GM23338 (cell line): ENCODE data around the gene VWC2. TPM values are rescaled to one million over a fixed set of nuclear protein-coding genes. Genes with fewer than 3 reads are reported as not detected.

Experiments
- ATAC-seq: fragments of 200-7000 bp; cut with Tn5 transposase; 3 replicates; pipeline ENCODE4 v1.9.1; 2020
- DNase-seq: peaks from one replicate; pipeline ENCODE4 v3.0.0-alpha.2; 2015; ENCODE audit warnings: low spot score
- H2AFZ ChIP-seq: fragments of 200-600 bp; sonication (generic); 2 replicates; pipeline ENCODE4 v1.8.0; 2016; ENCODE audit warnings: antibody characterized with exemption, mild to moderate bottlenecking, moderate library complexity
- H3F3A ChIP-seq: fragments of 200-600 bp; sonication (generic); replicated peaks from 2 replicates; pipeline ENCODE4 v1.8.0; 2017; ENCODE audit warnings: antibody characterized with exemption, mixed run types, low read depth
- H3K27ac ChIP-seq: fragments of 200-600 bp; sonication (generic); 2 replicates; pipeline ENCODE4 v1.6.1; 2016; ENCODE audit warnings: low read depth
- H3K27me3 ChIP-seq: fragments of 200-600 bp; sonication (generic); 2 replicates; pipeline ENCODE4 v1.8.0; 2016; ENCODE audit warnings: mild to moderate bottlenecking, mixed run types, moderate library complexity; ENCODE audit not compliant: insufficient read depth
- H3K36me3 ChIP-seq: fragments of 200-600 bp; sonication (generic); 2 replicates; pipeline ENCODE4 v1.8.0; 2016; ENCODE audit warnings: mild to moderate bottlenecking; ENCODE audit not compliant: insufficient read depth
- H3K4me1 ChIP-seq: fragments of 200-600 bp; sonication (generic); 2 replicates; pipeline ENCODE4 v1.8.0; 2016; ENCODE audit warnings: mild to moderate bottlenecking, moderate library complexity; ENCODE audit not compliant: insufficient read depth
- H3K4me2 ChIP-seq: fragments of 200-600 bp; sonication (generic); 2 replicates; pipeline ENCODE4 v1.7.1; 2017; ENCODE audit warnings: mixed run types
- H3K4me3 ChIP-seq: fragments of 200-600 bp; sonication (generic); 2 replicates; pipeline ENCODE4 v1.6.1; 2016; ENCODE audit warnings: mixed run types
- H3K79me2 ChIP-seq: fragments of 200-600 bp; sonication (generic); replicated peaks from 2 replicates; pipeline ENCODE4 v1.8.0; 2017; ENCODE audit warnings: mild to moderate bottlenecking; ENCODE audit not compliant: insufficient read depth
- H3K9me2 ChIP-seq: fragments of 200-600 bp; sonication (generic); 2 replicates; pipeline ENCODE4 v1.8.0; 2017; ENCODE audit not compliant: insufficient read depth
- H4K20me1 ChIP-seq: fragments of 200-600 bp; sonication (generic); replicated peaks from 2 replicates; pipeline ENCODE4 v1.8.0; 2017; ENCODE audit warnings: mild to moderate bottlenecking; ENCODE audit not compliant: insufficient read depth
- H3K27ac Mint-ChIP-seq: 2 replicates; pipeline ENCODE4 v1.8.0; 2020; ENCODE audit warnings: inconsistent platforms, mild to moderate bottlenecking, moderate library complexity, mixed read lengths
- H3K27me3 Mint-ChIP-seq: 3 replicates; pipeline ENCODE4 v1.8.0; 2022; ENCODE audit warnings: low read depth, mild to moderate bottlenecking, moderate library complexity, mixed read lengths, inconsistent platforms; ENCODE audit not compliant: insufficient read depth, poor library complexity
- H3K36me3 Mint-ChIP-seq: 3 replicates; pipeline ENCODE4 v1.8.0; 2021; ENCODE audit warnings: low read depth, mild to moderate bottlenecking, inconsistent platforms, moderate library complexity, mixed read lengths
- H3K4me1 Mint-ChIP-seq: 3 replicates; pipeline ENCODE4 v1.8.0; 2020; ENCODE audit warnings: mild to moderate bottlenecking, inconsistent platforms, mixed read lengths
- H3K4me3 Mint-ChIP-seq: 3 replicates; pipeline ENCODE4 v1.8.0; 2021; ENCODE audit warnings: moderate library complexity, mild to moderate bottlenecking, inconsistent platforms, mixed read lengths
- H3K9me3 Mint-ChIP-seq: 3 replicates; pipeline ENCODE4 v1.8.0; 2020; ENCODE audit warnings: moderate library complexity, mild to moderate bottlenecking, inconsistent platforms, mixed read lengths
- CREB1 ChIP-seq: fragments of 250-450 bp; sonication (Bioruptor Pico); IDR thresholded peaks from 2 replicates; pipeline ENCODE4 v1.5.0; 2020; ENCODE audit warnings: low read depth, mild to moderate bottlenecking, moderate library complexity
- EZH2phosphoT487 ChIP-seq: fragments of 200-600 bp; sonication (generic); IDR thresholded peaks from one replicate; pipeline ENCODE4 v1.8.1; 2018; ENCODE audit warnings: antibody characterized with exemption; ENCODE audit not compliant: unreplicated experiment
- REST ChIP-seq: IDR thresholded peaks from one replicate; pipeline ENCODE4 v1.6.1; 2018; ENCODE audit warnings: antibody characterized with exemption; ENCODE audit not compliant: unreplicated experiment
- ZNF114 ChIP-seq: fragments of 250-450 bp; sonication (Bioruptor Pico); IDR thresholded peaks from 2 replicates; pipeline ENCODE4 v1.5.0; 2020; ENCODE audit warnings: mild to moderate bottlenecking, moderate library complexity
- polyA plus RNA-seq: library from polyadenylated mRNA; unstranded; fragments of >200 nt; fragmentation: Nextera tagmentation; extraction: Ambion mirVana; gene quantifications from 2 replicates; pipeline ENCODE4 v1.2.1, GENCODE V29; 2016
- total RNA-seq: library from RNA; depleted of rRNA; stranded (reverse); fragments of >200 nt; shearing (Covaris generic); gene quantifications from 2 replicates; pipeline ENCODE4 v1.2.3, GENCODE V29; 2014
- TF ChIP-seq, protein P1 (sequence below): IDR thresholded peaks from 2 replicates; pipeline ENCODE4 v1.6.1; 2016; ENCODE audit warnings: antibody characterized with exemption
- TF ChIP-seq, protein P2 (sequence below), 2 experiments: fragments of 200-600 bp in 1 of 2; sonication (generic) in 1 of 2; conservative IDR thresholded peaks; 2 replicates each; pipeline versions ENCODE4 v1.5.1 to v1.6.1; 2016 to 2017; ENCODE audit warnings: antibody characterized with exemption in 2 of 2, low read depth in 2 of 2, mild to moderate bottlenecking in 2 of 2, moderate library complexity in 1 of 2

VWC2 gene
- total and polyA plus RNA-seq, 2 experiments from 2014 or later, result 0.15 to 0.45 TPM

- Histone ChIP-seq H3K27ac (no peak overlapping the region), H3K4me1 (peaks cover 13% of the 10 kb centered on the region), H3K36me3 (no peaks in the 10 kb centered on the region), H3K9me2 (no peaks in the 10 kb centered on the region), H4K20me1 (no peaks in the 10 kb centered on the region), H3K4me2 (no peak overlapping the region), H3K4me3 (no peak overlapping the region), H2AFZ (no peak overlapping the region), H3K27me3 (no peaks in the 10 kb centered on the region), H3F3A (no peaks in the 10 kb centered on the region), H3K79me2 (no peaks in the 10 kb centered on the region)
- TF ChIP-seq REST (no peak), CREB1 (CRISPR knock-in tag) (no peak), EZH2phosphoT487 (no peak), ZNF114 (CRISPR knock-in tag) (no peak)
- TF ChIP-seq, protein P1, sequence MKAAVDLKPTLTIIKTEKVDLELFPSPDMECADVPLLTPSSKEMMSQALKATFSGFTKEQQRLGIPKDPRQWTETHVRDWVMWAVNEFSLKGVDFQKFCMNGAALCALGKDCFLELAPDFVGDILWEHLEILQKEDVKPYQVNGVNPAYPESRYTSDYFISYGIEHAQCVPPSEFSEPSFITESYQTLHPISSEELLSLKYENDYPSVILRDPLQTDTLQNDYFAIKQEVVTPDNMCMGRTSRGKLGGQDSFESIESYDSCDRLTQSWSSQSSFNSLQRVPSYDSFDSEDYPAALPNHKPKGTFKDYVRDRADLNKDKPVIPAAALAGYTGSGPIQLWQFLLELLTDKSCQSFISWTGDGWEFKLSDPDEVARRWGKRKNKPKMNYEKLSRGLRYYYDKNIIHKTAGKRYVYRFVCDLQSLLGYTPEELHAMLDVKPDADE, result no peak
- peaks cover 3% of the 10 kb centered on the region; the same call in 2 of the 3 replicates for H3K36me3 Mint-ChIP-seq
- ATAC-seq (no peak), DNase-seq (no peak)
- peaks cover 18% of the 10 kb centered on the region for H3K4me1 Mint-ChIP-seq
- H3K27me3 Mint-ChIP-seq, result no peaks in the 10 kb centered on the region
- no peak overlapping the region for H3K27ac Mint-ChIP-seq
- H3K9me3 Mint-ChIP-seq, result no peaks in the 10 kb centered on the region; the same call in 2 of the 3 replicates
- no peak overlapping the region for H3K4me3 Mint-ChIP-seq
Observed at GRCh38 chr7:49788455-49789059, 15.1 kb downstream of the VWC2 start.

DNA sequence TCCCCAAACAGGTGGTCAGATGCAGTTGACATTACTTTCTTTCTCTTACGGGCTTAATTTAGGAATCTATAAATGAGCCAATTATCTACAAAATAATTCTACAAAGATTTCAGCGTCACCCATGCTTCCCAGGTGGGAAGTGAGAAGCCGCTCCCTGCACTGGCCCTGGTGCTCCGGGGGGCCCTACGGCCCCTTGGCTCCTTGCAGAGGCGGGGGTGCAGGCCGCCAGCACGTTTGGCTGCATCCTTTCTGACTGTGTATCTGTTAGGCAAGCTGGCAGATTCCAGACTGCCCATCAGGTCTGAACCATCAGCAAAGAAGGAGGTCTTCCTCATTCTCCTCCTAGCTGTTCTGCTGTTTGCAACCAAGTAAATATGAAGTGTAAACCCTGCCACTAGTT, 16.3 kb downstream of the VWC2 start:
- Mint-ChIP-seq H3K4me3 (no peak overlapping the region), H3K9me3 (no peaks in the 10 kb centered on the region; the same call in 2 of the 3 replicates), H3K36me3 (peaks cover 3% of the 10 kb centered on the region; the same call in 2 of the 3 replicates), H3K27me3 (no peaks in the 10 kb centered on the region), H3K4me1 (peaks cover 18% of the 10 kb centered on the region), H3K27ac (no peak overlapping the region)
- Histone ChIP-seq H3F3A (no peaks in the 10 kb centered on the region), H3K4me2 (no peak overlapping the region), H3K9me2 (0 out of 2 replicates have a peak, but pooled peaks cover 5% of the 10 kb centered on the region), H4K20me1 (no peaks in the 10 kb centered on the region), H2AFZ (peak overlapping the region; percentile 23; the same call in 1 of the 2 replicates), H3K4me3 (no peak overlapping the region), H3K36me3 (no peaks in the 10 kb centered on the region), H3K27me3 (no peaks in the 10 kb centered on the region), H3K79me2 (no peaks in the 10 kb centered on the region), H3K4me1 (peaks cover 13% of the 10 kb centered on the region), H3K27ac (no peak overlapping the region)
- DNase-seq (no peak), ATAC-seq (no peak)
- TF ChIP-seq EZH2phosphoT487, result no peak
- no peak for TF ChIP-seq REST
- TF ChIP-seq, protein P2, sequence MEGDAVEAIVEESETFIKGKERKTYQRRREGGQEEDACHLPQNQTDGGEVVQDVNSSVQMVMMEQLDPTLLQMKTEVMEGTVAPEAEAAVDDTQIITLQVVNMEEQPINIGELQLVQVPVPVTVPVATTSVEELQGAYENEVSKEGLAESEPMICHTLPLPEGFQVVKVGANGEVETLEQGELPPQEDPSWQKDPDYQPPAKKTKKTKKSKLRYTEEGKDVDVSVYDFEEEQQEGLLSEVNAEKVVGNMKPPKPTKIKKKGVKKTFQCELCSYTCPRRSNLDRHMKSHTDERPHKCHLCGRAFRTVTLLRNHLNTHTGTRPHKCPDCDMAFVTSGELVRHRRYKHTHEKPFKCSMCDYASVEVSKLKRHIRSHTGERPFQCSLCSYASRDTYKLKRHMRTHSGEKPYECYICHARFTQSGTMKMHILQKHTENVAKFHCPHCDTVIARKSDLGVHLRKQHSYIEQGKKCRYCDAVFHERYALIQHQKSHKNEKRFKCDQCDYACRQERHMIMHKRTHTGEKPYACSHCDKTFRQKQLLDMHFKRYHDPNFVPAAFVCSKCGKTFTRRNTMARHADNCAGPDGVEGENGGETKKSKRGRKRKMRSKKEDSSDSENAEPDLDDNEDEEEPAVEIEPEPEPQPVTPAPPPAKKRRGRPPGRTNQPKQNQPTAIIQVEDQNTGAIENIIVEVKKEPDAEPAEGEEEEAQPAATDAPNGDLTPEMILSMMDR (conservative IDR thresholded peaks at IDR 0.05; ENCODE audit: low read depth in 2 of 2), result no peak
- TF ChIP-seq, protein P1, result no peak
- TF ChIP-seq ZNF114 (CRISPR knock-in tag), result no peak
